ENCODE measurements around the gene BLTP2.
"Not testable (repeated sequence)": the region's sequence is repeated elsewhere in the genome, so short reads cannot be mapped to it uniquely, and the experiment has no call there.

BLTP2 gene

GRCh38 chr17:28615260-28615940, 29.6 kb downstream of the BLTP2 start:
- no peak overlapping the region for H3K4me3 ChIP-seq (ENCODE audit: low read depth, low read length)
- TF ChIP-seq CTCF (IDR thresholded peaks at IDR 0.05; ENCODE audit: insufficient read depth, low read depth, low read length, missing control alignments), result no peak
- DNase-seq (ENCODE audit: low read depth), result no peak

- no peak within 1 kb of the TSS for H3K4me3 ChIP-seq (ENCODE audit: low read depth, low read length)
- DNase-seq (ENCODE audit: low read depth), result no peak
- no peak for TF ChIP-seq CTCF (IDR thresholded peaks at IDR 0.05; ENCODE audit: insufficient read depth, low read depth, low read length, missing control alignments)
Measured at GRCh38 chr17:28613931-28614381, 31.0 kb downstream of the BLTP2 start, which contains the start of gene RSKR. RSKR (minus strand) TSS chr17:28614185; CDS start chr17:28614161, 24 bp downstream.

- TF ChIP-seq CTCF (IDR thresholded peaks at IDR 0.05; ENCODE audit: insufficient read depth, low read depth, low read length, missing control alignments), result peak; percentile 66
- no peak overlapping the region for H3K4me3 ChIP-seq (ENCODE audit: low read depth, low read length)
- DNase-seq (ENCODE audit: low read depth), result peak; percentile 45
Measured at GRCh38 chr17:28612936-28613872, 31.8 kb downstream of the BLTP2 start.

GRCh38 chr17:28612531-28612930, 32.4 kb downstream of the BLTP2 start:
- no peak for TF ChIP-seq CTCF (IDR thresholded peaks at IDR 0.05; ENCODE audit: insufficient read depth, low read depth, low read length, missing control alignments)
- no peak for DNase-seq (ENCODE audit: low read depth)

GRCh38 chr17:28610376-28610775, 34.6 kb downstream of the BLTP2 start:
- TF ChIP-seq CTCF (IDR thresholded peaks at IDR 0.05; ENCODE audit: insufficient read depth, low read depth, low read length, missing control alignments), result no peak

More at GRCh38 chr17:28612531-28612930, 32.4 kb downstream of the BLTP2 start:
- no peak overlapping the region for H3K4me3 ChIP-seq (ENCODE audit: low read depth, low read length)

GRCh38 chr17:28604031-28604430, 40.9 kb downstream of the BLTP2 start:
- H3K4me3 ChIP-seq (ENCODE audit: low read depth, low read length); DNase-seq (ENCODE audit: low read depth): not testable (repeated sequence)

More at GRCh38 chr17:28610376-28610775, 34.6 kb downstream of the BLTP2 start:
- H3K4me3 ChIP-seq (ENCODE audit: low read depth, low read length), result no peak overlapping the region
- no peak for DNase-seq (ENCODE audit: low read depth)
